Measurements from ENCODE around the gene FSCB. TPM values are rescaled to one million over a fixed set of nuclear protein-coding genes. Genes with fewer than 3 reads are reported as not detected.

The FSCB gene
- total RNA-seq, 5 donors from 2014 or later (not counting 1 experiment from before 2014, with no cell fraction given): not detected

DNA sequence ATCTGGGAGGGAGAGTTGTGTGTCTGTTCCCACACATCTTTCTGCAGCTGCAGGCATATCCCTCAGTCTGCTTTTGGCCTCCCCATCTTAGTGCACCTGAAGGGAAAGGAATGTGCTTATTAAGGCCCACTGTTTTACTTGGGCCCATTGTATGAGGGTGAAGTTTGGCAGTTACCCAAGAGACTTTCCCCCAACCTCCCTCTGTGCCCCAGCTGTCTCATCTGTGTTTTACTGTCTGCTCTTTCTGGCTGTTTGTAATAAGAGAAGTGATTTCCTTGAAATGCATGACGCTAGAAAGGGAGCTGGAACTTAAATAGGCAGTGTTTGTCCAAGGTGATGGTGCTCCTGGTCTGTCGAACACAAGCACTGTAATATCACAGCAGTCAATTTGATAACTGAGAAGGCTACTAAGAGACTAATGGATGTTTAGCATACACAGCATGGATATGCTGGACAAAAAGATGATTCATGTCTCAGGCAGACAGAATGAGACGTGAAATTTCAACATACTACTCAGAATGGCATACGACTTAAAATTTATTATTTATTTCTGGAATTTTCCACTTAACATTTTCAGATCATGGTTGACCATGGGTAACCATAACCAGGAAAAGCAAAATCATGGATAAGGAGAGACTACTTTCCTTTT, 43.6 kb downstream of the FSCB start:
- no peaks in the 10 kb centered on the region for H3K36me3 Mint-ChIP-seq
- H3K4me1 Mint-ChIP-seq: no peaks in the 10 kb centered on the region
- no peak for DNase-seq
- H3K9me3 ChIP-seq: no peaks in the 10 kb centered on the region
- WGBS (ENCODE audit: insufficient coverage): no CpG with 5 or more reads among the region's 4 CpGs
- H3K4me1 ChIP-seq (ENCODE audit: control insufficient read depth in 1 of 2, extremely low read depth in 1 of 2, insufficient read depth in 2 of 2, low read length in 2 of 2): no peaks in the 10 kb centered on the region
- no peak for ATAC-seq (replicated peaks in 1 of 4)
- H3K4me3 Mint-ChIP-seq: no peak overlapping the region
- H3K27me3 Mint-ChIP-seq: no peaks in the 10 kb centered on the region
- H3K36me3 ChIP-seq (ENCODE audit: control insufficient read depth in 2 of 2, extremely low read depth in 1 of 2, insufficient read depth in 1 of 2, low read length in 1 of 2): no peaks in the 10 kb centered on the region
- H3K9me3 Mint-ChIP-seq: peaks cover 0 to 4% (median 4%) of the 10 kb centered on the region in 3 donors
- no peak overlapping the region for H3K27ac ChIP-seq (ENCODE audit: low read length)
- H3K27me3 ChIP-seq (replicated peaks in 1 of 2; ENCODE audit: control insufficient read depth in 2 of 2, extremely low read depth in 1 of 2, insufficient read depth in 2 of 2, low read length in 1 of 2): no peaks in the 10 kb centered on the region
- CTCF ChIA-PET: no interaction called here
- no peak overlapping the region for H3K4me3 ChIP-seq (ENCODE audit: control insufficient read depth in 1 of 2, extremely low read depth in 1 of 2, low read length in 1 of 2)
- POLR2A ChIA-PET: no interaction called here
- H3K27ac Mint-ChIP-seq: no peak overlapping the region

DNA sequence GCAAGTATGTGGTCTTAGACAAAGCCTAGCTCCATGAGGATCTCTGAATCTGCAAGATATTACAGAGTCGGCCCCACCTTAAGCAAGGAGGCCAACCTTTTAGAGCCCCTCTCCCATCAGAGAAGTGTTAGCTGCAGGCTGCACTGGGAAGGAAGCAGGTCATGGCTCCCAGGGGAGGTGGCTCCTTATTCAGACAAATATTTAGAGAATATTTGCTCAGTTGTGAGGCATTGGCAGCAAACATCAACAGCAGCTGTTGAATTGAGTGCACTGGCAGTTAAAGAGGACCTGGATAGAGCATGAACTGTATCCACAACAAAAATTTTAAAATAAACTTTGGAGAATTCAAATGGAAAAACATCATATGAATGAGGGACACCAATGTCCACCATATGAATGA, 44.7 kb downstream of the FSCB start:
- H3K9me3 ChIP-seq: no peaks in the 10 kb centered on the region
- H3K9me3 Mint-ChIP-seq: peaks cover 0 to 4% (median 3%) of the 10 kb centered on the region in 3 donors
- H3K4me3 Mint-ChIP-seq: no peak overlapping the region
- no peaks in the 10 kb centered on the region for H3K36me3 ChIP-seq (ENCODE audit: control insufficient read depth in 2 of 2, extremely low read depth in 1 of 2, insufficient read depth in 1 of 2, low read length in 1 of 2)
- CTCF ChIA-PET: no interaction called here
- no peaks in the 10 kb centered on the region for H3K4me1 Mint-ChIP-seq
- H3K27ac Mint-ChIP-seq: no peak overlapping the region
- DNase-seq: no peak
- H3K27me3 Mint-ChIP-seq: no peaks in the 10 kb centered on the region
- H3K4me1 ChIP-seq (ENCODE audit: control insufficient read depth in 1 of 2, extremely low read depth in 1 of 2, insufficient read depth in 2 of 2, low read length in 2 of 2): no peaks in the 10 kb centered on the region
- POLR2A ChIA-PET: no interaction called here
- H3K36me3 Mint-ChIP-seq: no peaks in the 10 kb centered on the region
- WGBS (ENCODE audit: insufficient coverage): no CpG with 5 or more reads among the region's 1 CpG
- no peak overlapping the region for H3K4me3 ChIP-seq (ENCODE audit: control insufficient read depth in 1 of 2, extremely low read depth in 1 of 2, low read length in 1 of 2)
- H3K27ac ChIP-seq (ENCODE audit: low read length): no peak overlapping the region
- no peak for ATAC-seq (replicated peaks in 1 of 4)
- H3K27me3 ChIP-seq (replicated peaks in 1 of 2; ENCODE audit: control insufficient read depth in 2 of 2, extremely low read depth in 1 of 2, insufficient read depth in 2 of 2, low read length in 1 of 2): no peaks in the 10 kb centered on the region

DNA sequence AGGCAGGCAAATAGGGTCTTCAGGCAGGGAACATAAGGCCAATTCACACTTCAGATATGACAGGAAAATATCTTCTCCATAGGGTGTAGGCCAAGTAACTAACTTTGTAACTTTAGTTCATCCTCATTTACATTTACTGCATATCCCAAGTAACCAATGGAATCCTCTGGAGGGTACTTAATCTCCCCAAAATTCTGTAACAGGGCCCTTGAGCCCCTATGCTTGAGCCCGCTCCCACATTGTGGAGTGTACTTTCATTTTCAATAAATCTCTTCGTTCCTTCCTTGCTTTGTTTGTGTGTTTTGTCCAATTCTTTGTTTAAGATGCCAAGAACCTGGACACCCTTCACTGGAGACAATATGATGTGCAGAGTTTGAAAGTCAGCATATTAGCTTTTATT, 45.3 kb downstream of the FSCB start:
- peaks cover 3 to 9% (median 9%) of the 10 kb centered on the region in 3 donors for H3K9me3 Mint-ChIP-seq
- no peak overlapping the region for H3K27ac ChIP-seq (ENCODE audit: low read length)
- no peak for ATAC-seq (replicated peaks in 1 of 4)

More for the DNA sequence above, 45.3 kb downstream of the FSCB start:
- H3K36me3 ChIP-seq (ENCODE audit: control insufficient read depth in 2 of 2, extremely low read depth in 1 of 2, insufficient read depth in 1 of 2, low read length in 1 of 2): no peaks in the 10 kb centered on the region
- no peaks in the 10 kb centered on the region for H3K4me1 Mint-ChIP-seq
- CTCF ChIA-PET: no interaction called here
- POLR2A ChIA-PET: no interaction called here
- no peaks in the 10 kb centered on the region for H3K4me1 ChIP-seq (ENCODE audit: control insufficient read depth in 1 of 2, extremely low read depth in 1 of 2, insufficient read depth in 2 of 2, low read length in 2 of 2)
- H3K27me3 ChIP-seq (replicated peaks in 1 of 2; ENCODE audit: control insufficient read depth in 2 of 2, extremely low read depth in 1 of 2, insufficient read depth in 2 of 2, low read length in 1 of 2): no peaks in the 10 kb centered on the region
- H3K27ac Mint-ChIP-seq: no peak overlapping the region
- no peak overlapping the region for H3K4me3 ChIP-seq (ENCODE audit: control insufficient read depth in 1 of 2, extremely low read depth in 1 of 2, low read length in 1 of 2)
- H3K27me3 Mint-ChIP-seq: no peaks in the 10 kb centered on the region
- DNase-seq: no peak
- no peaks in the 10 kb centered on the region for H3K9me3 ChIP-seq
- no peak overlapping the region for H3K4me3 Mint-ChIP-seq
- no peaks in the 10 kb centered on the region for H3K36me3 Mint-ChIP-seq
- no CpG with 5 or more reads among the region's 2 CpGs for WGBS (ENCODE audit: insufficient coverage)
